Measurements from ENCODE around the gene MPI.
A peak's percentile ranks its signal among the peaks of the same experiment; 100 is the strongest.
"Not testable (repeated sequence)": the region's sequence is repeated elsewhere in the genome, so short reads cannot be mapped to it uniquely, and the experiment has no call there.

Gene MPI

DNA sequence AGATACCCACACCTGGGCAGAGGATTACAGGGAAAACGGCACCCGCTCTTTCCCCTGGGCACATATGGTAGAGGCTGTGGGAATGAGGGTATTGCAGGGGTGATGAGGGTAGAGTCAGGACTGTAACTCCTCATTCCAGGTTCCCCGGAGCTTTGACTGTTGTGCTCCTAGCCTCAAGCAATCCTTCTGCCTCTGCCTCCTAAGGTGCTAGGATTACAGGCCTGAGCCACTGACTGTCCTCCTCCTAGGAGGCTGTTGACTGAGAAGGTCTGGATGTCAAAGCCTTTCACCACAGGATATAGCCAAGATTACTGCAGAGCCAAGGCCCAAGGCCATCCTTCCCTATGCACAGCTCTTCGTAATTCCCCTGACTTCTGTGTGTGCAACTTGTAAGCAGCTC is 1.1 kb upstream of the MPI start:
- TF ChIP-seq, protein P1, sequence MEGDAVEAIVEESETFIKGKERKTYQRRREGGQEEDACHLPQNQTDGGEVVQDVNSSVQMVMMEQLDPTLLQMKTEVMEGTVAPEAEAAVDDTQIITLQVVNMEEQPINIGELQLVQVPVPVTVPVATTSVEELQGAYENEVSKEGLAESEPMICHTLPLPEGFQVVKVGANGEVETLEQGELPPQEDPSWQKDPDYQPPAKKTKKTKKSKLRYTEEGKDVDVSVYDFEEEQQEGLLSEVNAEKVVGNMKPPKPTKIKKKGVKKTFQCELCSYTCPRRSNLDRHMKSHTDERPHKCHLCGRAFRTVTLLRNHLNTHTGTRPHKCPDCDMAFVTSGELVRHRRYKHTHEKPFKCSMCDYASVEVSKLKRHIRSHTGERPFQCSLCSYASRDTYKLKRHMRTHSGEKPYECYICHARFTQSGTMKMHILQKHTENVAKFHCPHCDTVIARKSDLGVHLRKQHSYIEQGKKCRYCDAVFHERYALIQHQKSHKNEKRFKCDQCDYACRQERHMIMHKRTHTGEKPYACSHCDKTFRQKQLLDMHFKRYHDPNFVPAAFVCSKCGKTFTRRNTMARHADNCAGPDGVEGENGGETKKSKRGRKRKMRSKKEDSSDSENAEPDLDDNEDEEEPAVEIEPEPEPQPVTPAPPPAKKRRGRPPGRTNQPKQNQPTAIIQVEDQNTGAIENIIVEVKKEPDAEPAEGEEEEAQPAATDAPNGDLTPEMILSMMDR (conservative IDR thresholded peaks at IDR 0.05) = no peak

DNA sequence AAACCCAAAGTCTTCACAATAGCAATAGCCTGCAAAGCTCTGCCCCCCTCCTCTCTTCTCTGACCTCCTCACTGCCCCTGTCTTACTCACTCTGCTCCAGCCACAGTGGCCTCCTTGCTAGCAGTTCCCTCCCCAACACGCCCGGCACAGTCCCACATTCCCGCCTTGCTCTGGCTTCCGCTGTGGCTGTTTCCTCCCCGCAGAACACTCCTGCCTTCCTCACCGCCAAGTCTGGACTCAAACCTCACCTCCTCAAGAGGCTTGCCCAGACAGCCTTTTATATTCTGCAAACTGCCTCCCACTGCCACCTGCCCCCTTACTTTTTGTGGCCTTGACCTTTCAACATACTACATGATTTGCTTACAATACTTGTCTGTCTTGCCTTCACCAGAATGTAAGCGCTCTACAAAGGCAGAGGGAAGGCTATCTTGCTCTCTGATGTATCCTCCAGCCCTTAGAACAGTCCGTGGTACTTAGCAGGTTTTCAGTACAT is 406 bp upstream of the MPI start:
- TF ChIP-seq, protein P1 (conservative IDR thresholded peaks at IDR 0.05) = no peak
- H3K27ac ChIP-seq = peak overlapping the region; percentile 88

More for the DNA sequence above, 1.1 kb upstream of the MPI start:
- H3K27ac ChIP-seq = no peak overlapping the region

DNA sequence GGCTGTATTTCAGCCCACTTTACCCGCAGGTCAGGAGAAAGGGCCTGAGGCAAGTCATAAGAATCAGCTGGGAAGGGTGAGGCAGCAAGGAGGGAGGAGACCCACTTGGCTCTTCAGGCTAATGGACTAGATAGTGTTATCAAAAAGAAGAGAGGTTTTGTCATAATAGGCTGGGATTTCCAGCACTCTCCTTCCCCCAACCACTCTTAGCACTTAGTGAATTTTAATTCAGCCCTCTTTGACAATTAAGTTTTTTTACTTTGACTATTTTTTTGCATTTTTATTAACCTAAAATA is 771 bp downstream of the MPI start:
- TF ChIP-seq, protein P1 (conservative IDR thresholded peaks at IDR 0.05) = no peak
- H3K27ac ChIP-seq = peak overlapping the region; percentile 88

GRCh38 chr15:74891469-74891868 is 1.6 kb downstream of the MPI start:
- TF ChIP-seq, protein P1 (conservative IDR thresholded peaks at IDR 0.05) = no peak
- H3K27ac ChIP-seq = no peak overlapping the region

GRCh38 chr15:74892313-74892712 is 2.5 kb downstream of the MPI start:
- TF ChIP-seq, protein P1 (conservative IDR thresholded peaks at IDR 0.05) = no peak
- H3K27ac ChIP-seq = no peak overlapping the region

DNA sequence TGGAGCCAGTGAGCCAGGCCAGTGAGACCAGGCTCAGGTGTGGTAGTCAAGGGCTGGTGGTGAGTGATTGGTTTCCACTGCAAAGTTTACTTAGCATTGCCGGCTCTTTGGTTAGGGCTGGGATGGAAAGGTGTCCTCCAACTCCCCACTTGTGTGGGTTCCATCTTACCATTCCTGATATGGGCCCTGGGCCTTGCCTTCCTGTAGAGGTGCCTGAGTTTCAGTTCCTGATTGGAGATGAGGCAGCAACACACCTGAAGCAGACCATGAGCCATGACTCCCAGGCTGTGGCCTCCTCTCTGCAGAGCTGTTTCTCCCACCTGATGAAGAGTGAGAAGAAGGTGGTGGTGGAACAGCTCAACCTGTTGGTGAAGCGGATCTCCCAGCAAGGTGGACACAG is 3.1 kb downstream of the MPI start:
- TF ChIP-seq, protein P1 (conservative IDR thresholded peaks at IDR 0.05) = no peak

DNA sequence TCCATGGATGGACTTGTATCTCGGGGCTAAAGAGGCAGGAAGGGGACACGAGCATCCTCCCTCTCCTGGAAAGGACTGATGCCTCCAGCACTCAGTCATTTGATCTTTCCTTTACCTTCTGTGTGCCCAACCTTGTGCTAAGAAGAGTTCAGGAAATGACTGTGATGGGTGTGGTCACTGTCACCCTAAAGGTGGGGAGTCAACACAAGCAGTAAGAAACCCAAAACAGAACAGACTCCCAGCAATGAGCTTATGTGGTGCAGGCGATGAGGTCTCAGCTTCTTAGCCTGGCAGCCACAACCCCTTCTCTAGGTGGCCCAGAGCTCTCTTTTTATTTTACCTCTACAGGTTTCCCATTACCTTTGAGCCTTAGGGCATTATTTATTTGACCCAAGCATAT is 3.8 kb downstream of the MPI start:
- TF ChIP-seq, protein P1 (conservative IDR thresholded peaks at IDR 0.05) = no peak

More for the DNA sequence above, 3.1 kb downstream of the MPI start:
- no peak overlapping the region for H3K27ac ChIP-seq

DNA sequence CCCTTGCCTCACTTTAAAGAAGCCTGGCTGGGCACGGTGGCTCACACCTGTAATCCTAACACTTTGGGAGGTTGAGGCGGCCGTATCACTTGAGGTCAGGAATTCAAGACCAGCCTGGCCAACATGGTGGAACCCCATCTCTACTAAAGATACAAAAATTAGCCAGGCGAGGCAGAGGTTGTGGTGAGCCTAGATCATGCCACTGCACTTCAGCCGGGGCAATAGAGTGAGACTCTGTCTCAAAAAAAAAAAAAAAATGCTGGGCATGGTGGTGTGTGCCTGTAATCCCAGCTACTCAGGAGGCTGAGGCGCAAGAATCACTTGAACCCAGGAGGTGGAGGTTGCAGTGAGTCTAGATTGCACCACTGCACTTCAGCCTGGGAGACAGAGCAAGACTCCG is 4.5 kb downstream of the MPI start:
- not testable (repeated sequence) for H3K27ac ChIP-seq

More for the DNA sequence above, 3.8 kb downstream of the MPI start:
- H3K27ac ChIP-seq = no peak overlapping the region
